Duodenal mucosa (tissue), 2 donors: ENCODE data around the gene C1QL4.
"Not testable (repeated sequence)": the region's sequence is repeated elsewhere in the genome, so short reads cannot be mapped to it uniquely, and the experiment has no call there.

Experiments
- H3K27ac ChIP-seq: one replicate; pipeline ENCODE4 v1.7.0; 2013; ENCODE audit warnings: low read depth, low read length
- H3K27me3 ChIP-seq, 2 donors: one replicate each; pipeline ENCODE4 v1.7.0; 2013; ENCODE audit warnings: low read length in 2 of 2, control low read depth in 1 of 2; ENCODE audit not compliant: insufficient read depth in 2 of 2, control insufficient read depth in 1 of 2
- H3K36me3 ChIP-seq, 2 donors: one replicate each; pipeline ENCODE4 v1.7.0; 2013; ENCODE audit warnings: low read length in 2 of 2, control low read depth in 1 of 2; ENCODE audit not compliant: insufficient read depth in 2 of 2, control insufficient read depth in 1 of 2
- H3K4me1 ChIP-seq, 2 donors: one replicate each; pipeline ENCODE4 v1.7.0; 2013; ENCODE audit warnings: low read length in 2 of 2, control low read depth in 1 of 2; ENCODE audit not compliant: insufficient read depth in 2 of 2, control insufficient read depth in 1 of 2
- H3K4me3 ChIP-seq, 2 donors: one replicate each; pipeline ENCODE4 v1.7.0; 2013; ENCODE audit warnings: low read length in 2 of 2, low read depth in 1 of 2
- H3K9ac ChIP-seq, 2 donors: one replicate each; pipeline ENCODE4 v1.7.0; 2013; ENCODE audit warnings: low read length in 2 of 2, low read depth in 1 of 2
- H3K9me3 ChIP-seq, 2 donors: one replicate each; pipeline ENCODE4 v1.7.0; 2013; ENCODE audit warnings: low read length in 2 of 2, control low read depth in 1 of 2; ENCODE audit not compliant: control insufficient read depth in 1 of 2

Gene C1QL4

GRCh38 chr12:49333778-49334177, 3.2 kb downstream of the C1QL4 start:
- H3K9me3 ChIP-seq, H3K4me3 ChIP-seq, H3K36me3 ChIP-seq, H3K27ac ChIP-seq, H3K9ac ChIP-seq: not testable (repeated sequence)
- peaks cover 32 to 36% of the 10 kb centered on the region in 2 donors for H3K27me3 ChIP-seq
- peaks cover 5 to 15% of the 10 kb centered on the region in 2 donors for H3K4me1 ChIP-seq

- H3K9ac ChIP-seq = no peak overlapping the region
- H3K27me3 ChIP-seq = peaks cover 29 to 30% of the 10 kb centered on the region in 2 donors
- no peak overlapping the region for H3K4me3 ChIP-seq
These were observed 4.1 kb downstream of the C1QL4 start for GRCh38 chr12:49332891-49333371.

GRCh38 chr12:49332441-49332861, 4.5 kb downstream of the C1QL4 start:
- peaks cover 5 to 12% of the 10 kb centered on the region in 2 donors for H3K4me1 ChIP-seq
- H3K4me3 ChIP-seq = no peak overlapping the region
- H3K27me3 ChIP-seq = peaks cover 28 to 30% of the 10 kb centered on the region in 2 donors

More at GRCh38 chr12:49332891-49333371, 4.1 kb downstream of the C1QL4 start:
- Histone ChIP-seq H3K36me3 (peaks cover 0 to 3% of the 10 kb centered on the region in 2 donors), H3K9me3 (no peaks in the 10 kb centered on the region), H3K4me1 (peaks cover 5 to 13% of the 10 kb centered on the region in 2 donors), H3K27ac (no peak overlapping the region)

GRCh38 chr12:49331380-49332222, 5.4 kb downstream of the C1QL4 start:
- Histone ChIP-seq H3K27ac (no peak overlapping the region), H3K4me1 (peaks cover 2 to 6% of the 10 kb centered on the region in 2 donors), H3K9ac (no peak overlapping the region), H3K9me3 (no peaks in the 10 kb centered on the region), H3K27me3 (peaks cover 25% of the 10 kb centered on the region in 2 donors), H3K4me3 (no peak overlapping the region), H3K36me3 (peaks cover 0 to 3% of the 10 kb centered on the region in 2 donors)

More at GRCh38 chr12:49332441-49332861, 4.5 kb downstream of the C1QL4 start:
- Histone ChIP-seq H3K9ac (no peak overlapping the region), H3K27ac (no peak overlapping the region), H3K9me3 (no peaks in the 10 kb centered on the region), H3K36me3 (peaks cover 0 to 3% of the 10 kb centered on the region in 2 donors)

- H3K9ac ChIP-seq = no peak overlapping the region
- peaks cover 0 to 4% of the 10 kb centered on the region in 2 donors for H3K4me1 ChIP-seq
- H3K27ac ChIP-seq = no peak overlapping the region
- peaks cover 0 to 3% of the 10 kb centered on the region in 2 donors for H3K36me3 ChIP-seq
- no peak overlapping the region for H3K4me3 ChIP-seq
- H3K27me3 ChIP-seq = peaks cover 17% of the 10 kb centered on the region in 2 donors
- H3K9me3 ChIP-seq = no peaks in the 10 kb centered on the region
These were observed 6.2 kb downstream of the C1QL4 start for GRCh38 chr12:49330631-49331379.

- Histone ChIP-seq H3K4me1 (peaks cover 0 to 4% of the 10 kb centered on the region in 2 donors), H3K27ac (no peak overlapping the region), H3K9ac (no peak overlapping the region), H3K27me3 (peaks cover 10 to 11% of the 10 kb centered on the region in 2 donors), H3K4me3 (no peak overlapping the region), H3K36me3 (peaks cover 0 to 3% of the 10 kb centered on the region in 2 donors), H3K9me3 (no peaks in the 10 kb centered on the region)
These were observed 6.9 kb downstream of the C1QL4 start for GRCh38 chr12:49330032-49330619.

- Histone ChIP-seq H3K36me3 (peaks cover 0 to 3% of the 10 kb centered on the region in 2 donors), H3K9me3 (no peaks in the 10 kb centered on the region), H3K9ac (no peak overlapping the region), H3K27ac (no peak overlapping the region), H3K4me1 (peaks cover 3 to 7% of the 10 kb centered on the region in 2 donors), H3K27me3 (no peaks in the 10 kb centered on the region), H3K4me3 (no peak overlapping the region)
These were observed 8.2 kb downstream of the C1QL4 start for GRCh38 chr12:49328816-49329215.

GRCh38 chr12:49327887-49328286, 9.1 kb downstream of the C1QL4 start:
- no peak overlapping the region for H3K4me3 ChIP-seq
- H3K9me3 ChIP-seq = no peaks in the 10 kb centered on the region
- H3K9ac ChIP-seq = no peak overlapping the region
- no peaks in the 10 kb centered on the region for H3K27me3 ChIP-seq
- no peak overlapping the region for H3K27ac ChIP-seq
- H3K4me1 ChIP-seq = peaks cover 9 to 14% of the 10 kb centered on the region in 2 donors
- peaks cover 0 to 3% of the 10 kb centered on the region in 2 donors for H3K36me3 ChIP-seq

- no peak overlapping the region for H3K27ac ChIP-seq
- no peak overlapping the region for H3K4me3 ChIP-seq
- H3K4me1 ChIP-seq = peaks cover 9 to 16% of the 10 kb centered on the region in 2 donors
- peaks cover 0 to 3% of the 10 kb centered on the region in 2 donors for H3K36me3 ChIP-seq
- H3K9me3 ChIP-seq = no peaks in the 10 kb centered on the region
- H3K9ac ChIP-seq = no peak overlapping the region
- no peaks in the 10 kb centered on the region for H3K27me3 ChIP-seq
These were observed 9.6 kb downstream of the C1QL4 start for GRCh38 chr12:49327368-49327767.
